ENCODE data around the gene FAM107A.

- TF ChIP-seq, protein P1, sequence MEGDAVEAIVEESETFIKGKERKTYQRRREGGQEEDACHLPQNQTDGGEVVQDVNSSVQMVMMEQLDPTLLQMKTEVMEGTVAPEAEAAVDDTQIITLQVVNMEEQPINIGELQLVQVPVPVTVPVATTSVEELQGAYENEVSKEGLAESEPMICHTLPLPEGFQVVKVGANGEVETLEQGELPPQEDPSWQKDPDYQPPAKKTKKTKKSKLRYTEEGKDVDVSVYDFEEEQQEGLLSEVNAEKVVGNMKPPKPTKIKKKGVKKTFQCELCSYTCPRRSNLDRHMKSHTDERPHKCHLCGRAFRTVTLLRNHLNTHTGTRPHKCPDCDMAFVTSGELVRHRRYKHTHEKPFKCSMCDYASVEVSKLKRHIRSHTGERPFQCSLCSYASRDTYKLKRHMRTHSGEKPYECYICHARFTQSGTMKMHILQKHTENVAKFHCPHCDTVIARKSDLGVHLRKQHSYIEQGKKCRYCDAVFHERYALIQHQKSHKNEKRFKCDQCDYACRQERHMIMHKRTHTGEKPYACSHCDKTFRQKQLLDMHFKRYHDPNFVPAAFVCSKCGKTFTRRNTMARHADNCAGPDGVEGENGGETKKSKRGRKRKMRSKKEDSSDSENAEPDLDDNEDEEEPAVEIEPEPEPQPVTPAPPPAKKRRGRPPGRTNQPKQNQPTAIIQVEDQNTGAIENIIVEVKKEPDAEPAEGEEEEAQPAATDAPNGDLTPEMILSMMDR (IDR thresholded peaks at IDR 0.05): no peak
- TF ChIP-seq POLR2A (IDR thresholded peaks at IDR 0.05): no peak
Observed at GRCh38 chr3:58551636-58552180, 25.5 kb downstream of the FAM107A start.

Measured in vagina (tissue), 2 donors.